ENCODE measurements around the gene CFAP119. TPM values are rescaled to one million over a fixed set of nuclear protein-coding genes. Genes with fewer than 3 reads are reported as not detected.

The CFAP119 gene
- total and polyA plus RNA-seq, 7 donors, result 0.48 to 3.0 (median 0.69) TPM

DNA sequence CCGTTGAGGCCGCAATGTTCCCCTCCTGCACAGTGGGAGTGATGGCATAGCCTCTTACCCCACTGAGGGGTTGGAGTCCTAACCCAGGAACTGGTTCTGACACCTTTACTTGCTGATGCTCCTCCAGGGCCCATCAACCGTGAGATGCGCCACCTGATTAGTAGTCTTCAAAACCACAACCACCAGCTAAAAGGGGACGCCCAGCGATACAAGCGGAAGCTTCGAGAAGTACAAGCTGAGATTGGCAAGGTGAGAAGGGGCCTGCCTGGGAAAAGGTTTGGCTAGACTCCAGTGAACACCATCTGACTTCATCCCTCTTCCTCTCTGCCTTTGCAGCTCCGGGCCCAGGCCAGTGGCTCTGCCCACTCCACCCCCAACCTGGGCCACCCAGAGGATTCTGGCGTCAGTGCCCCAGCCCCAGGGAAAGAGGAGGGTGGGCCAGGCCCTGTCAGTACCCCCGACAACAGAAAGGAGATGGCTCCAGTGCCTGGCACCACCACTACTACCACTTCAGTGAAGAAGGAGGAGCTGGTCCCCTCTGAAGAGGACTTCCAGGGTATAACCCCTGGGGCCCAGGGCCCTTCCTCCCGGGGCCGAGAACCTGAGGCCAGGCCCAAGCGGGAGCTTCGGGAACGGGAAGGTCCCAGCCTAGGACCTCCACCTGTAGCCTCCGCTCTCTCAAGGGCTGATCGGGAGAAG is 6.1 kb upstream of the CFAP119 start:
- Histone ChIP-seq H3K27me3 (ENCODE audit: insufficient read depth in 3 of 3, low read length in 2 of 3) (no peaks in the 10 kb centered on the region), H3K36me3 (ENCODE audit: insufficient read depth in 1 of 2, low read depth in 1 of 2) (peaks cover 24 to 100% of the 10 kb centered on the region in 2 donors), H3K9me3 (no peaks in the 10 kb centered on the region), H3K4me1 (peaks cover 13% of the 10 kb centered on the region), H3K4me3 (no peak overlapping the region), H3K27ac (no peak overlapping the region)
- no peak for DNase-seq
- intact Hi-C loops (cut with DNase I), result no loop called here
- no peak for ATAC-seq
- TF ChIP-seq, protein P1, sequence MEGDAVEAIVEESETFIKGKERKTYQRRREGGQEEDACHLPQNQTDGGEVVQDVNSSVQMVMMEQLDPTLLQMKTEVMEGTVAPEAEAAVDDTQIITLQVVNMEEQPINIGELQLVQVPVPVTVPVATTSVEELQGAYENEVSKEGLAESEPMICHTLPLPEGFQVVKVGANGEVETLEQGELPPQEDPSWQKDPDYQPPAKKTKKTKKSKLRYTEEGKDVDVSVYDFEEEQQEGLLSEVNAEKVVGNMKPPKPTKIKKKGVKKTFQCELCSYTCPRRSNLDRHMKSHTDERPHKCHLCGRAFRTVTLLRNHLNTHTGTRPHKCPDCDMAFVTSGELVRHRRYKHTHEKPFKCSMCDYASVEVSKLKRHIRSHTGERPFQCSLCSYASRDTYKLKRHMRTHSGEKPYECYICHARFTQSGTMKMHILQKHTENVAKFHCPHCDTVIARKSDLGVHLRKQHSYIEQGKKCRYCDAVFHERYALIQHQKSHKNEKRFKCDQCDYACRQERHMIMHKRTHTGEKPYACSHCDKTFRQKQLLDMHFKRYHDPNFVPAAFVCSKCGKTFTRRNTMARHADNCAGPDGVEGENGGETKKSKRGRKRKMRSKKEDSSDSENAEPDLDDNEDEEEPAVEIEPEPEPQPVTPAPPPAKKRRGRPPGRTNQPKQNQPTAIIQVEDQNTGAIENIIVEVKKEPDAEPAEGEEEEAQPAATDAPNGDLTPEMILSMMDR (IDR thresholded peaks at IDR 0.05), result no peak
- 89 to 92% (median 90%) methylated on average over 18 of the region's 18 CpGs for WGBS, 3 donors

DNA sequence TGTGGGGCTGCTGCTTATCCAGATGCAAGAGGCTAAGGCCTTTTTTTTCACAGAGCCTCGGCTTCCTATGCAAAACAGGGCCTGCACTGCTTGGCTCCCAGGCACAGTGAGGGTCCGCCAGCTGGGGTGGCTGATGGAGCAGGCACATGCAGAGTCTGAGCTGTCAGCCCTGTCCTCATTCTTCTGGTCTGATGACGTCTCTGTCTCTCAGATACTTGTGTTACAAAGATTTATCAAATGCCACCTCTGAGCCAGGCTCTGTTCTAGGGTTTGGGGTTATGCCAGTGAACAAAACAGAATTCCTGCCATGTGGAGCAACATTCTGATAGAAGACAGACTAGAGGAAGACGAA is 5.0 kb upstream of the CFAP119 start:
- peaks cover 24 to 90% of the 10 kb centered on the region in 2 donors for H3K36me3 ChIP-seq (ENCODE audit: insufficient read depth in 1 of 2, low read depth in 1 of 2)
- 67 to 73% (median 73%) methylated on average over 4 of the region's 4 CpGs for WGBS, 3 donors
- H3K27me3 ChIP-seq (ENCODE audit: insufficient read depth in 3 of 3, low read length in 2 of 3), result no peaks in the 10 kb centered on the region
- peaks cover 16% of the 10 kb centered on the region for H3K4me1 ChIP-seq
- ATAC-seq, result no peak
- intact Hi-C loops (cut with DNase I), result no loop called here
- H3K9me3 ChIP-seq, result no peaks in the 10 kb centered on the region
- no peak for DNase-seq
- H3K4me3 ChIP-seq, result no peak overlapping the region
- TF ChIP-seq, protein P1 (IDR thresholded peaks at IDR 0.05), result no peak
- no peak overlapping the region for H3K27ac ChIP-seq

DNA sequence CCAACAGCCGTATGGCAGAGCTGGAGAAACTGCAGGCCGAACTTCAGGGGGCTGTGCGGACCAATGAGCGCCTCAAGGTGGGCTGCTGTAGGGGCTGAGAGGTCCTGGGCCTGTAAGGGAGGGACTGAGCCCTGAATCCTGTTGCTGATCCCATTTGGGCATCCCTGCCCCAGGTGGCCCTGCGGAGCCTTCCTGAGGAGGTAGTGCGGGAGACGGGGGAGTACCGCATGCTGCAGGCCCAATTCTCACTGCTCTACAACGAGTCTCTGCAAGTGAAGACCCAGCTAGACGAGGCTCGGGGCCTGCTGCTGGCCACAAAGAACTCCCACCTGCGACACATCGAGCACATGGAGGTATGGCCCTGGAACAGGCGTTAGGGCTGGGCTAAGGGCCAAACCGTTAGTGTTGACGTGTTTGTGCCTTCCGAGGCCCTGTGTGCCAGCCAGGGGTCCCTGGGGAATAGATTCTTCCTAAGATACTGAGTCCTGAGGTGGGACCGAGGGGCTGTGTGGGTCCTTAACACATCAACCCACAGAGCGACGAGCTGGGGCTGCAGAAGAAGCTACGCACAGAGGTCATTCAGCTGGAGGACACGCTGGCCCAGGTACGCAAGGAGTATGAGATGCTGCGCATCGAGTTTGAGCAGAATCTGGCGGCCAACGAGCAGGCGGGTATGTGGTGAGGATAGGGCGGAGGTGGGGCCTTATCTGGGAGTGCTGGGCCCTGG is 4.5 kb upstream of the CFAP119 start:
- no peak overlapping the region for H3K4me3 ChIP-seq
- ATAC-seq (no peak), DNase-seq (no peak)
- peaks cover 24 to 85% of the 10 kb centered on the region in 2 donors for H3K36me3 ChIP-seq (ENCODE audit: insufficient read depth in 1 of 2, low read depth in 1 of 2)
- no peak overlapping the region for H3K27ac ChIP-seq
- H3K9me3 ChIP-seq, result no peaks in the 10 kb centered on the region
- WGBS, 3 donors, result 83 to 89% (median 87%) methylated on average over 29 of the region's 29 CpGs
- intact Hi-C loops (cut with DNase I), result no loop called here
- peaks cover 19% of the 10 kb centered on the region for H3K4me1 ChIP-seq
- TF ChIP-seq, protein P1 (IDR thresholded peaks at IDR 0.05), result no peak
- H3K27me3 ChIP-seq (ENCODE audit: insufficient read depth in 3 of 3, low read length in 2 of 3), result no peaks in the 10 kb centered on the region

DNA sequence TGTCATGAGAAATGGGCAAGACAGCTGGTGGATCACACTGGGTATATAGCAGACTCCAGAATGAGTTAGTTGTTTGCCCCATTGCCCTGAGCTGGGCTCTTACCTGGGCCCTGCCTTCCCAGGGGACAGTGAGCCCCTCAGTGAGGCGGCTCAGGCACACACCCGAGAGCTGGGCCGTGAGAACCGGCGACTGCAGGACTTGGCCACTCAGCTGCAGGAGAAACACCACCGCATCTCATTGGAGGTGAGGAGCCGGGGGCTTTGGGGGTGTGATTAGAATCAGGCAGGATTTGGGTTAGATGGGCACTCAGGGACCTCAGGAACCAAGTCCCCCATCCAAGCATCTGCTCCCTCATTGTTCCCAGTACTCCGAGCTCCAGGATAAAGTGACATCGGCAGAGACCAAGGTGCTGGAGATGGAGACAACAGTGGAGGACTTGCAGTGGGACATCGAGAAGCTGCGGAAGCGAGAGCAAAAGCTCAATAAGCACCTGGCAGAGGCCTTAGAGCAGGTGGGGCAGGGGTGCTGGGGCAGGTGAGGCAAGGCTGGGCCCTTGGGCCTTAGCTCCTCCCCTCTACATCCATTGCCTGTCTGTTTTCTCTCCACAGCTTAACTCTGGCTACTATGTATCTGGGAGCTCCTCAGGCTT is 3.1 kb upstream of the CFAP119 start:
- 86 to 93% (median 92%) methylated on average over 12 of the region's 12 CpGs for WGBS, 3 donors
- no peak for DNase-seq
- Histone ChIP-seq H3K9me3 (no peaks in the 10 kb centered on the region), H3K4me1 (peaks cover 26% of the 10 kb centered on the region), H3K4me3 (no peak overlapping the region), H3K27ac (no peak overlapping the region), H3K36me3 (ENCODE audit: insufficient read depth in 1 of 2, low read depth in 1 of 2) (peaks cover 24 to 71% of the 10 kb centered on the region in 2 donors), H3K27me3 (ENCODE audit: insufficient read depth in 3 of 3, low read length in 2 of 3) (no peaks in the 10 kb centered on the region)
- TF ChIP-seq, protein P1 (IDR thresholded peaks at IDR 0.05), result no peak
- no peak for ATAC-seq
- intact Hi-C loops (cut with DNase I), result no loop called here

Measured in psoas muscle (tissue), 8 donors.